Breast epithelium (tissue), 3 donors: ENCODE data around the gene NTN4.

Experiments used
- CTCF ChIP-seq, 3 donors: fragments of 450-650 bp; IDR thresholded peaks; one replicate each; pipeline ENCODE4 v1.5.1; 2016 to 2017; ENCODE audit warnings: antibody characterized with exemption in 3 of 3, mild to moderate bottlenecking in 3 of 3, moderate library complexity in 3 of 3
- POLR2A ChIP-seq: fragments of 450-650 bp; IDR thresholded peaks from one replicate; pipeline ENCODE4 v1.6.1; 2016; ENCODE audit warnings: antibody characterized with exemption, mild to moderate bottlenecking, moderate library complexity
- POLR2AphosphoS5 ChIP-seq, 3 donors: sonication (generic); formaldehyde crosslinking; IDR thresholded peaks; one replicate each; pipeline ENCODE4 v1.6.1; 2017; ENCODE audit warnings: antibody characterized with exemption in 3 of 3

- TF ChIP-seq CTCF (IDR thresholded peaks at IDR 0.05): no peak
- no peak for TF ChIP-seq POLR2A
- no peak for TF ChIP-seq POLR2AphosphoS5 (IDR thresholded peaks at IDR 0.05)
Observed at GRCh38 chr12:95651681-95652080, 138.9 kb downstream of the NTN4 start.
